Skeletal muscle tissue (tissue), 4 donors: Measurements from ENCODE around the gene SERPIND1. TPM values are rescaled to one million over a fixed set of nuclear protein-coding genes. Genes with fewer than 3 reads are reported as not detected.

Experiments used
- H3K27ac ChIP-seq: one replicate; pipeline ENCODE4 v1.7.0; 2013; ENCODE audit warnings: mild to moderate bottlenecking, low read depth, low read length, inconsistent platforms
- H3K27me3 ChIP-seq, 3 donors: one replicate each; pipeline ENCODE4 v1.7.0; 2013; ENCODE audit warnings: low read length in 3 of 3; ENCODE audit not compliant: control insufficient read depth in 3 of 3, insufficient read depth in 3 of 3
- H3K36me3 ChIP-seq, 3 donors: one replicate each; pipeline ENCODE4 v1.7.0; 2013; ENCODE audit warnings: low read length in 3 of 3; ENCODE audit not compliant: control insufficient read depth in 3 of 3, insufficient read depth in 3 of 3
- H3K4me1 ChIP-seq, 3 donors: one replicate each; pipeline ENCODE4 v1.7.0; 2013; ENCODE audit warnings: low read length in 3 of 3, mild to moderate bottlenecking in 3 of 3; ENCODE audit not compliant: control insufficient read depth in 3 of 3, insufficient read depth in 3 of 3
- H3K4me3 ChIP-seq, 3 donors: one replicate each; pipeline ENCODE4 v1.7.0; 2013; ENCODE audit warnings: low read length in 3 of 3
- H3K9ac ChIP-seq, 3 donors: one replicate each; pipeline ENCODE4 v1.7.0; 2013; ENCODE audit warnings: low read length in 3 of 3, mild to moderate bottlenecking in 3 of 3, moderate library complexity in 2 of 3, low read depth in 1 of 3
- H3K9me3 ChIP-seq, 3 donors: one replicate each; pipeline ENCODE4 v1.7.0; 2013; ENCODE audit warnings: low read length in 3 of 3; ENCODE audit not compliant: control insufficient read depth in 3 of 3
- total RNA-seq: library from RNA; depleted of rRNA; stranded (reverse); fragments of >200 nt; gene quantifications from one replicate; pipeline ENCODE4 v1.2.3, GENCODE V29; 2014
- donor health status: Osteomylitis.

SERPIND1 gene
- total RNA-seq, 1 donor from 2014 or later = not detected

DNA sequence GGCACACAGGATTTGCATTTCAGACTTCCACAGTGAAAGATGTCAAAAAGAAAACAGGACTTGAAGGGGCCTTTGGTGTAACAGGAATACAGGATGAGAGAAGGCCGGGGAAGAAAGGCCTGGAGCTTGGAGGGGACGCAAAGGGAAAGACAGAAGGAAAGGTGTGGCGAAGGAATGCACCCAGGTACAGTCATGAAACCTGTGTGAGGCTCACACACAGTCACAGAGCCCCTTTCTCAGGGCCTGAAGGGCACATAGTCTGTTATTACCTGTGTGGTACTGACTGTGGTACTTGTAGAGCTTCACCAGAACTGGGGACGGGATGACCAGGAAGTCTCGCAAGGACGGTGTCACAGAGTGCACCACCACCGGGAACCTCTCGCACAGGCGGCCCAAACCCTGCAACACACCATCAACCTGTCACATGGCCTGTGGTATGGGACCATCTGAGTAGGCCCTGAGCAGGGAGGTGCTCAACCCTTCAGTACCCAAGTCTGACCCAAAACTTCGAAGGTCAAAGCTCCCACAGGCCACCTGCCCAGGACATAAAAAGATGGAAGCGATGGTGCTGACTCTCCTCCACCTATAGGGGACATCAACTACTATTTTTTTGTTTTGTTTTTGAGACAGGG is 29.1 kb downstream of the SERPIND1 start:
- Histone ChIP-seq H3K27ac (no peak overlapping the region), H3K4me3 (no peak overlapping the region), H3K27me3 (no peaks in the 10 kb centered on the region), H3K9me3 (no peaks in the 10 kb centered on the region), H3K36me3 (peaks cover 69 to 71% (median 69%) of the 10 kb centered on the region in 3 donors), H3K9ac (no peak overlapping the region), H3K4me1 (no peaks in the 10 kb centered on the region)

GRCh38 chr22:20803696-20804324 is 29.9 kb downstream of the SERPIND1 start:
- no peaks in the 10 kb centered on the region for H3K4me1 ChIP-seq
- H3K4me3 ChIP-seq = no peak overlapping the region
- no peak overlapping the region for H3K27ac ChIP-seq
- H3K27me3 ChIP-seq = no peaks in the 10 kb centered on the region
- no peak overlapping the region for H3K9ac ChIP-seq
- H3K36me3 ChIP-seq = peaks cover 64 to 66% (median 65%) of the 10 kb centered on the region in 3 donors
- no peaks in the 10 kb centered on the region for H3K9me3 ChIP-seq

DNA sequence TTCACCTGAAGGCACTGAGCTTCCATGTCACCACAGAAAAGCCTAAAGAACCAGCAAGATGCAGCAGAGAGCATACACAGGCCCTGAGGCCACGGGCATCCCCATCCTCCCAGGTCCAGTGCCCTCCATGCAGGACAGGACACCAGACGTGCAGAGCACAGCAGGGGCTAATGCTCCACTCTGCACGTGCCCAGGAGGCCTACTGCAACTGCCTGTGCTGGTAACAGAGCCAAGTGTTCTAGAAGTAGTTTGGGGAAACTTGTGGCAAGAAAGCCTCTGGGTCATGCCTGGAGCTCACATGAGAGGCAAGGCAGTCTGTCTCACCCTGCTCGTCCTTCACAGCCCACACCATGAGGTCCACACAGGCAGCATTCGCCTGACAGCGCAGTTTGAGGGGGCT is 30.7 kb downstream of the SERPIND1 start:
- Histone ChIP-seq H3K4me1 (no peaks in the 10 kb centered on the region), H3K4me3 (no peak overlapping the region), H3K9me3 (no peaks in the 10 kb centered on the region), H3K27ac (no peak overlapping the region), H3K9ac (no peak overlapping the region), H3K36me3 (peaks cover 62 to 64% (median 62%) of the 10 kb centered on the region in 3 donors), H3K27me3 (no peaks in the 10 kb centered on the region)

DNA sequence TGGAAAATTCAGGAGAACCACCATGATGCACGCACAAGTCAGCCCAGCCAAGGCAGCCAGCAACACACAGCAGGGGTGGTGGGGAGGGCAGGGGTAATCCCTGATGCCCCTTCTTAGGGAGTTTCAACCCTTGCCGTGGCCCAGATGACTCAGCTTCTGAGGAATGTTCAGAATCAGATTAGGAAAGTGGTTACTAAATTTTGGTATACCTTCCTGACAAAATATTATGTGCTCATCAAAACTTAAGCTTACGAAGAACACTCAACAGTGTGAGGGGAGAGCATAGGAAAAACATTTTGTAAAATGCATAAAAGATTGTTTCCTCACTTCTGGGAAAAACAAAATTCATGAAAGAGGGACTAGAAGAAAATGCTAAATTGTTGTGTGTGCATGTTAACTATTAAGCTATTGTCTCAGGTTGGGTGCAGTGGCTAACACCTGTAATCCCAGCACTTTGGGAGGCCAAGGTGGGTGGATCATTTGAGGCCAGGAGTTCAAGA is 32.1 kb downstream of the SERPIND1 start:
- no peak overlapping the region for H3K27ac ChIP-seq
- H3K36me3 ChIP-seq = peaks cover 64 to 67% (median 67%) of the 10 kb centered on the region in 3 donors
- H3K4me3 ChIP-seq = no peak overlapping the region
- H3K9ac ChIP-seq = no peak overlapping the region
- no peaks in the 10 kb centered on the region for H3K9me3 ChIP-seq
- no peaks in the 10 kb centered on the region for H3K27me3 ChIP-seq
- H3K4me1 ChIP-seq = no peaks in the 10 kb centered on the region

DNA sequence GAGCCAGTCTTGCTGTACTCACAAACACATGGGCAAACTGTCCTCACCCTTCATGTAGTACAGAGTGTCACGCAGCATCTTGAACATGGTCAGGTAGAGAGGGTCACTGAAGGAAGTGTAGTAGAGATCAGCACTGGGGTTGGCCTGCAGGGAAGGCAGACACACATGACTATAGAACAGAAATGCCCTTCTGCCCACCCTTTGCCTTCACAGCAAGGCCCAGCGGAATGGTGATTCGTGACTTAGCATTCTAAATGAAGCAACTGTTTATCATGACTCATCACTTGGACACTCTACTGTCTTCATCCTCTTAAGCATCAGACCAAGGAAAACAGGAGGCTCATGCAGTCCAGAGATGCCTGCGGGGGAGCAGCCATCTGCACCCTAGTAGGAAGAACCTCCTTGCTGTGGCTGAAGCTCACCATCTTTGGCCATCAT is 33.4 kb downstream of the SERPIND1 start:
- Histone ChIP-seq H3K27me3 (no peaks in the 10 kb centered on the region), H3K27ac (no peak overlapping the region), H3K9ac (no peak overlapping the region), H3K36me3 (peaks cover 65 to 70% (median 69%) of the 10 kb centered on the region in 3 donors), H3K4me3 (no peak overlapping the region), H3K4me1 (no peaks in the 10 kb centered on the region), H3K9me3 (no peaks in the 10 kb centered on the region)

DNA sequence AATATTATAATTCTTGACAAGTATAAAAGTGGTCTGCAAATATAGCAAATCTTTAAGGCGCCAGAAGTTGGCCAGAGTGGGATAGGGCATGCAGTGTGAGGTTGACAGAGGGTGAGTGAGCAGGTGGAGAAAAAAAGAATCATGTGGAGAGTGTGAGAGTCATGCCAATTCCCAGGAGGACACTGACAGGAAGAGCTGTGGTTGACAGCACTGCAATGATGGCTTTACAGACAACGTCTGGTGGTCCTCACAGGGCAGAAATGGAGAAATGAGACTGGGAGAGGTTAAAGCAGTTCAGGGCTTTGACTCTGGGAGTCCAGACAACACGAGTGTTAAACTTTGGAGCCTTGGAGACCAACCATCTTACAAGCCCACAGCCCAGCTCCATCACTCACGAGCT is 34.9 kb downstream of the SERPIND1 start:
- Histone ChIP-seq H3K9ac (no peak overlapping the region), H3K4me1 (no peaks in the 10 kb centered on the region), H3K27me3 (no peaks in the 10 kb centered on the region), H3K27ac (no peak overlapping the region), H3K36me3 (peaks cover 51 to 68% (median 62%) of the 10 kb centered on the region in 3 donors), H3K9me3 (no peaks in the 10 kb centered on the region), H3K4me3 (no peak overlapping the region)

- Histone ChIP-seq H3K4me1 (no peaks in the 10 kb centered on the region), H3K27me3 (no peaks in the 10 kb centered on the region), H3K27ac (no peak overlapping the region), H3K9ac (no peak overlapping the region), H3K4me3 (no peak overlapping the region), H3K9me3 (no peaks in the 10 kb centered on the region), H3K36me3 (peaks cover 43 to 62% (median 54%) of the 10 kb centered on the region in 3 donors)
These were observed 35.7 kb downstream of the SERPIND1 start for GRCh38 chr22:20809538-20810185.

DNA sequence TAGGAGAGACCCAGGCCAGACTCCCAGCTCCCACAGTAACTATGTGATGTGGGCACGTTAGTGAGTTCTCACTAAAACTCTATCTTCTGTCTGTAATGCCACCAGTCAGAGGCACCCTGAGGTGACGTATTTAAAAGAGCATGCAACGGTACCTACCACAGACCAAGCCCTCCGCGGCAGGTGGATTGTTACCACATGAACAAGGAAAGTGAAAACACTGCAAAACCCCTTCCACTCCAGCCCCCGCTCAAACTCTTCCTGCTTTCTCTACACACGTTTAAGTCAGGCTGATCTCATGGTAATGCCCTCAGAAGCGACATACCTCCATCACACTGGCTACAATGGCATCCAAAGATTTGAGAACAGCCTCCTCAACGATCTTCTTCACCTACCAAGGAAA is 36.7 kb downstream of the SERPIND1 start:
- no peak overlapping the region for H3K4me3 ChIP-seq
- no peak overlapping the region for H3K9ac ChIP-seq
- H3K36me3 ChIP-seq = peaks cover 37 to 60% (median 53%) of the 10 kb centered on the region in 3 donors
- no peak overlapping the region for H3K27ac ChIP-seq
- no peaks in the 10 kb centered on the region for H3K27me3 ChIP-seq
- H3K9me3 ChIP-seq = no peaks in the 10 kb centered on the region
- H3K4me1 ChIP-seq = no peaks in the 10 kb centered on the region

DNA sequence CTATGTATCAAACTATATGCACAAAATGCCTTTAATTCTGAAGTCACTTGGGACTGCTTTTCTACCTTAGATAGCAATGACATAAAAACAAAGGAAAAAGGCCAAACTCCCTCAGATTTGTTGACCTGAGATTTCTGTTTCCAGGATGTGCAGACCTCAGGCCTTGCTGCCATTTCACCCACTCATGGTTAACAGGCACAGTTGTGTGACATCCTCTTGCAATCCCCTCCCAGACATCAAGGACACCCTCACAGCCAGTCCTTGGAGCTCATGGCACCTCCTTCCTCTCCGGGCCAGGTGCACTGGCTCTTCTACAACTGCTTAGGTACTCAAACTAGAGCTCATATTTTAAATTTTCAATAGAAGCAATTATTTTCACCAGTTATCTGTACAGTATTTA is 37.3 kb downstream of the SERPIND1 start:
- Histone ChIP-seq H3K4me3 (no peak overlapping the region), H3K27ac (no peak overlapping the region), H3K4me1 (no peaks in the 10 kb centered on the region), H3K9ac (no peak overlapping the region), H3K9me3 (no peaks in the 10 kb centered on the region), H3K27me3 (no peaks in the 10 kb centered on the region), H3K36me3 (peaks cover 32 to 61% (median 50%) of the 10 kb centered on the region in 3 donors)
